Neutrophil (primary cell): ENCODE data around the gene EDC4.
"Not testable (repeated sequence)": the region's sequence is repeated elsewhere in the genome, so short reads cannot be mapped to it uniquely, and the experiment has no call there.

Source experiments
- H3K27ac ChIP-seq: fragments of 200-600 bp; sonication (generic); 2 replicates; pipeline ENCODE4 v1.5.1; 2016; ENCODE audit warnings: mild to moderate bottlenecking, moderate library complexity
- H3K27me3 ChIP-seq: fragments of 200-600 bp; sonication (generic); 2 replicates; pipeline ENCODE4 v1.6.0; 2016; ENCODE audit warnings: mild to moderate bottlenecking
- H3K36me3 ChIP-seq: fragments of 200-600 bp; sonication (generic); 2 replicates; pipeline ENCODE4 v1.5.1; 2017
- H3K4me1 ChIP-seq, 2 experiments: fragments of 200-600 bp in 1 of 2; sonication (generic) in 1 of 2; 1 replicate in 1 of 2; 2 replicates in 1 of 2; pipeline versions ENCODE4 v1.5.1 to v1.6.1; 2013 to 2016; ENCODE audit warnings: low read depth in 1 of 2, low read length in 1 of 2, mild to moderate bottlenecking in 1 of 2, moderate library complexity in 1 of 2; ENCODE audit not compliant: control insufficient read depth in 1 of 2, insufficient read depth in 1 of 2
- H3K4me3 ChIP-seq, 2 experiments: fragments of 200-600 bp in 1 of 2; sonication (generic) in 1 of 2; 1 replicate in 1 of 2; 2 replicates in 1 of 2; pipeline ENCODE4 v1.5.1; 2013 to 2016; ENCODE audit warnings: low read depth in 1 of 2, low read length in 1 of 2, mild to moderate bottlenecking in 1 of 2, moderate library complexity in 1 of 2
- H3K9me3 ChIP-seq: fragments of 200-600 bp; sonication (generic); 2 replicates; pipeline ENCODE4 v1.5.1; 2016
- CTCF ChIP-seq: fragments of 200-600 bp; sonication (generic); IDR thresholded peaks from 2 replicates; pipeline ENCODE4 v1.5.1; 2016; ENCODE audit warnings: antibody characterized with exemption

The EDC4 gene

GRCh38 chr16:67861877-67862276 is 11.0 kb upstream of the EDC4 start:
- no peak for TF ChIP-seq CTCF
- Histone ChIP-seq H3K4me3 (no peak overlapping the region), H3K36me3 (no peaks in the 10 kb centered on the region), H3K4me1 (peaks cover 0 to 4% of the 10 kb centered on the region in 2 experiments), H3K9me3 (no peaks in the 10 kb centered on the region), H3K27me3 (no peaks in the 10 kb centered on the region), H3K27ac (no peak overlapping the region)

GRCh38 chr16:67862623-67863583 is 9.9 kb upstream of the EDC4 start:
- H3K4me3 ChIP-seq = no peak overlapping the region
- no peak for TF ChIP-seq CTCF
- peaks cover 0 to 4% of the 10 kb centered on the region in 2 experiments for H3K4me1 ChIP-seq
- H3K36me3 ChIP-seq = peaks cover 7% of the 10 kb centered on the region
- H3K27ac ChIP-seq = no peak overlapping the region
- no peaks in the 10 kb centered on the region for H3K9me3 ChIP-seq
- no peaks in the 10 kb centered on the region for H3K27me3 ChIP-seq

- H3K4me1 ChIP-seq, H3K9me3 ChIP-seq, H3K27me3 ChIP-seq, H3K27ac ChIP-seq, H3K4me3 ChIP-seq: not testable (repeated sequence)
- peaks cover 16% of the 10 kb centered on the region for H3K36me3 ChIP-seq
Measured at GRCh38 chr16:67864044-67864443, 8.8 kb upstream of the EDC4 start.

GRCh38 chr16:67864594-67864993 is 8.3 kb upstream of the EDC4 start:
- Histone ChIP-seq H3K4me1 (no peaks in the 10 kb centered on the region), H3K36me3 (peaks cover 16% of the 10 kb centered on the region), H3K4me3 (no peak overlapping the region), H3K27me3 (no peaks in the 10 kb centered on the region), H3K27ac (no peak overlapping the region), H3K9me3 (no peaks in the 10 kb centered on the region)
- no peak for TF ChIP-seq CTCF

- H3K4me3 ChIP-seq = no peak overlapping the region
- no peak for TF ChIP-seq CTCF
- H3K27ac ChIP-seq = no peak overlapping the region
- no peaks in the 10 kb centered on the region for H3K9me3 ChIP-seq
- no peaks in the 10 kb centered on the region for H3K4me1 ChIP-seq
- no peaks in the 10 kb centered on the region for H3K27me3 ChIP-seq
- peaks cover 16% of the 10 kb centered on the region for H3K36me3 ChIP-seq
Measured at GRCh38 chr16:67865318-67865717, 7.5 kb upstream of the EDC4 start.

GRCh38 chr16:67868290-67868689 is 4.6 kb upstream of the EDC4 start:
- H3K36me3 ChIP-seq = peaks cover 16% of the 10 kb centered on the region
- no peaks in the 10 kb centered on the region for H3K9me3 ChIP-seq
- no peak overlapping the region for H3K27ac ChIP-seq
- TF ChIP-seq CTCF = no peak
- H3K4me1 ChIP-seq = peaks cover 10 to 14% of the 10 kb centered on the region in 2 experiments
- H3K4me3 ChIP-seq = no peak overlapping the region
- no peaks in the 10 kb centered on the region for H3K27me3 ChIP-seq
